ENCODE data around the gene G6PC2. TPM values are rescaled to one million over a fixed set of nuclear protein-coding genes. Genes with fewer than 3 reads are reported as not detected.
"Not testable (repeated sequence)": the region's sequence is repeated elsewhere in the genome, so short reads cannot be mapped to it uniquely, and the experiment has no call there.

The G6PC2 gene
- total RNA-seq, 4 donors from 2014 or later = 0.59 TPM; not detected in 3

DNA sequence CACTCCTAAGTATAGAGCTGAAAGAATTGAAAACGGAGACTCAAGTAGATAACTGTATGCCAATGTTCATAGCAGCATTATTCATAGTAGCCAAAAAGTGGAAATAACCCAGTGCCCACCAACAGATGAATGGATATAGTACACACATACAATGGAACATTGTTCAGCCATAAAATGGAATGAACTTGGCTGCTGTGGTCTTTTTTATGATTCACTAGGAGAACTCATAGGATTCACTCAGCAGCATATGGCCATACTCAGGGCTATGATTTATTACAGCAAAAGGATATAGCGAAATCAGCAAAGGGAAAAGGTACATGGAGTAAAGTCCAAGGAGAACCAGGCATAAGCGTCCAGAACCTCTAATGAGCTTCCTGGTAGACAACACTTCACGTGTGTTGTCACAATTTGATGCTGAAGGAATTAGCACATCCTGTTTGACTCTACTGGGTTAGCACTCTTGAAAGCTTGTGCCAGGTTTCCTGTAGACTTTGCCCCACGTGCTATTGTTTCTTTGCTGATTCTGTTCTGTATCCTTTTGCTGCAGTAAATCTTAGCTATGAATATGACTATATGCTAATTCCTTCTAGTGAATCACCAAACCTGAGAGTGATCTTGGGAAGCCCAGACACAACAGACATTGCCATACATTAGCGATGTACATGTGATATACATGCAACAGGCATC, 26.6 kb upstream of the G6PC2 start:
- no peak for TF ChIP-seq EP300 (IDR thresholded peaks at IDR 0.05)
- no peak for TF ChIP-seq POLR2AphosphoS5 (IDR thresholded peaks at IDR 0.05)
- no peak for TF ChIP-seq CTCF (IDR thresholded peaks at IDR 0.05)
- no peak for TF ChIP-seq POLR2A (IDR thresholded peaks at IDR 0.05)
- no peaks in the 10 kb centered on the region for H3K4me1 ChIP-seq
- no peaks in the 10 kb centered on the region for H3K27me3 ChIP-seq
- no peak overlapping the region for H3K27ac ChIP-seq
- H3K36me3 ChIP-seq = no peaks in the 10 kb centered on the region
- 91% methylated on average over 6 of the region's 6 CpGs for WGBS, 2 donors (ENCODE audit: low coverage in 1 of 2)
- ATAC-seq = no peak
- H3K4me3 ChIP-seq = no peak overlapping the region
- no peaks in the 10 kb centered on the region for H3K9me3 ChIP-seq

- WGBS, 2 donors (ENCODE audit: low coverage in 1 of 2) = 84 to 94% methylated on average over 5 to 12 of the region's 12 CpGs
- not testable (repeated sequence) for ATAC-seq
Observed at GRCh38 chr2:168882163-168882562, 18.9 kb upstream of the G6PC2 start.

DNA sequence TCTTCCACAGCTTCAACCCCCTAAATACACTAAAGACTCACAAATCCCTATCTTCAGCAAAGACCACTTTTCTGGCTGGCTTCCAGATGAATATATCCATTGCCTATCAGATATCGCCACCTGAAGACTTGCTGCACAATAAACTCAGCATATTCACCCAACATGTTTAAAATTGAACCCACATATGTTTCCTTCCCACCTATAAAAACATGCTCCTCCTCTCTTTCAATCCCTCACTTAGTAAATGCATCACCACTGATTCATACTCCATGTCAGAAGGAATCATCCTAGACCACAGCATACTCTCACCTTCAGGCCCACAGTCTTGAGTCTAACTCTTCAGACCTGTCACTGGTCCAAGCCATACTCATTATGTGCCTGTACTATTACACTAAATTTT, 16.1 kb upstream of the G6PC2 start:
- WGBS, 2 donors (ENCODE audit: low coverage in 1 of 2) = 100% methylated on average over 1 of the region's 1 CpG
- H3K9me3 ChIP-seq = no peaks in the 10 kb centered on the region
- H3K36me3 ChIP-seq = no peaks in the 10 kb centered on the region
- no peak overlapping the region for H3K4me3 ChIP-seq
- TF ChIP-seq EP300 (IDR thresholded peaks at IDR 0.05) = no peak
- no peak for TF ChIP-seq POLR2A (IDR thresholded peaks at IDR 0.05)
- no peak for TF ChIP-seq POLR2AphosphoS5 (IDR thresholded peaks at IDR 0.05)
- no peak for TF ChIP-seq CTCF (IDR thresholded peaks at IDR 0.05)
- peaks cover 0 to 3% (median 0%) of the 10 kb centered on the region in 3 donors for H3K4me1 ChIP-seq
- no peak overlapping the region for H3K27ac ChIP-seq
- no peaks in the 10 kb centered on the region for H3K27me3 ChIP-seq
- no peak for ATAC-seq

More at GRCh38 chr2:168882163-168882562, 18.9 kb upstream of the G6PC2 start:
- H3K4me1 ChIP-seq, H3K36me3 ChIP-seq, H3K27ac ChIP-seq, H3K27me3 ChIP-seq, H3K4me3 ChIP-seq, H3K9me3 ChIP-seq: not testable (repeated sequence)

- ATAC-seq = no peak
- TF ChIP-seq EP300 (IDR thresholded peaks at IDR 0.05) (no peak), POLR2AphosphoS5 (IDR thresholded peaks at IDR 0.05) (no peak), CTCF (IDR thresholded peaks at IDR 0.05) (no peak), POLR2A (IDR thresholded peaks at IDR 0.05) (no peak)
- H3K27me3 ChIP-seq = no peaks in the 10 kb centered on the region
- H3K9me3 ChIP-seq = no peaks in the 10 kb centered on the region
- H3K27ac ChIP-seq = no peak overlapping the region
- H3K36me3 ChIP-seq = no peaks in the 10 kb centered on the region
- WGBS, 2 donors (ENCODE audit: low coverage in 1 of 2) = 24 to 37% methylated on average over 3 of the region's 3 CpGs
- H3K4me3 ChIP-seq = peak overlapping the region in 1 of 2 donors; percentile 50
- H3K4me1 ChIP-seq = peaks cover 0 to 13% (median 0%) of the 10 kb centered on the region in 3 donors
Observed at GRCh38 chr2:168889635-168890005, 11.5 kb upstream of the G6PC2 start.

- no peak for TF ChIP-seq EP300 (IDR thresholded peaks at IDR 0.05)
- peak in 3 of 4 experiments; percentile 12 to 46 (median 23) for TF ChIP-seq CTCF (IDR thresholded peaks at IDR 0.05)
- Histone ChIP-seq H3K27me3 (no peaks in the 10 kb centered on the region), H3K4me1 (peaks cover 0 to 13% (median 0%) of the 10 kb centered on the region in 3 donors), H3K36me3 (no peaks in the 10 kb centered on the region), H3K9me3 (no peaks in the 10 kb centered on the region), H3K4me3 (peak within 1 kb of the TSS; percentile 27 to 50), H3K27ac (peak within 1 kb of the TSS in 1 of 4 donors; percentile 32)
- WGBS, 2 donors (ENCODE audit: low coverage in 1 of 2) = 0 to 1% methylated on average over 11 to 31 of the region's 38 CpGs
- ATAC-seq = peak; percentile 96
Observed at GRCh38 chr2:168890006-168890782, 10.9 kb upstream of the G6PC2 start, which contains the start of gene SPC25. Gene SPC25, minus strand, starts transcription at chr2:168890430. Its CDS starts 911 bp downstream, at chr2:168889519.

Measured in gastroesophageal sphincter (tissue), 4 donors.